Measurements from ENCODE around the gene ZNF618. TPM values are rescaled to one million over a fixed set of nuclear protein-coding genes. Genes with fewer than 3 reads are reported as not detected.

The ZNF618 gene
- total RNA-seq, 1 donor from 2014 or later, result 4.7 TPM

DNA sequence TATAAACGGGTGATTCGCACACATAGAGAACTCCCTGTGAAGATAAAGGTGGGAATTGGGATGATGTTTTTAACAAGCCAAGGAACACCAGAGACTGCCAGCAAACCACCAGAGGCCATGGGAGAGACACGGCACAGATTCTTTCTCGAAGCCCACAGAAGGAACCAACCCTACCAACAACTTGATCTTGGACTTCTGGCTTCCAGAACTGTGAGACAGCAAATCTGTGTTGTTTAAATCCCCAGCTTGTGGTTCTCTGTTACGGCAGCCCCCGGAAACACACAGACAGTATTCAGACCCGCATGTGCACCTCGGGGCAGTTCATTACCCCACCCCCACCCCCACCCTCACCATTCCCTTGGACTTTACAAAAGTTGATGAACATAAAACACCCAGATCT, 189.2 kb downstream of the ZNF618 start:
- no peak overlapping the region for H3K9ac ChIP-seq (ENCODE audit: low read depth in 1 of 3, low read length in 3 of 3)
- no peaks in the 10 kb centered on the region for H3K36me3 ChIP-seq (ENCODE audit: control insufficient read depth in 3 of 3, insufficient read depth in 3 of 3, low read length in 3 of 3)
- H3K9me3 ChIP-seq (ENCODE audit: control insufficient read depth in 3 of 3, low read length in 3 of 3), result no peaks in the 10 kb centered on the region
- peaks cover 0 to 9% (median 0%) of the 10 kb centered on the region in 3 donors for H3K27me3 ChIP-seq (ENCODE audit: control insufficient read depth in 3 of 3, insufficient read depth in 3 of 3, low read length in 3 of 3)
- H3K4me3 ChIP-seq (ENCODE audit: low read length in 3 of 3), result no peak overlapping the region
- H3K4me1 ChIP-seq (ENCODE audit: control insufficient read depth in 3 of 3, insufficient read depth in 3 of 3, low read length in 3 of 3), result no peaks in the 10 kb centered on the region
- H3K27ac ChIP-seq (ENCODE audit: low read depth, low read length), result no peak overlapping the region

DNA sequence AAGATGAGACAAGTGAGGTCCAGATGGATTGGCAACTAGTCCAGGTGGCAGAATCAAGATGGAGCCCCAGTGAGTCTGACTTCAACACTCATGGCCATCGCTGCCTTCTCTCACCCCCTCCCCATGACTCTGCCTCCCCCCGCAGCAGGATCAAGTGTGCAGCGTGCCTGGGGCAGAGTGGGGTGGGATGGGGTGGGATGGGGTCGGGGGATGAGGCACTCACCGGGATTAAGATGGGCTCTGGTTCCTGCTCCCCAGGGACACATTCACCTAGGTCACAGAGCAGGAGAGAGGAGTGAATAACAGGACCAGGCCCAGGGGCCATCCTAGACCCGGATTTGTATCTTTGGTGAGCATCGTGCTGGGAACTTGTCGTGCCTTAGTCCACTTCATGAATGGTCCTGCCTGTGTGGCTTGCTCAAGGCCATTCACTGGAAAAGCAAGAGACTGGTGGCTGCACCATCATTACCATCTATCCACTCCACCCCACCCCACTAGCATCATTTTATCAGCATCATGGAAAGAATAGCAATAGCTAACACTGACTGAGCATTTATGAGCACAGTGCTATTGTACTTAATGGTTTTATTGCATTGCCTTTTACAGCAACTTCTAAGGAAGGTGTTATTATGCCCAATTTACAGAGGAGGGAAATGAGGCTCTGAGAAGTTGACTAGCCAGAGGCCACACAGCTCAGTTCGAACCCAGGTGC, 193.5 kb downstream of the ZNF618 start:
- H3K4me3 ChIP-seq (ENCODE audit: low read length in 3 of 3), result no peak overlapping the region
- peaks cover 0 to 6% (median 0%) of the 10 kb centered on the region in 3 donors for H3K27me3 ChIP-seq (ENCODE audit: control insufficient read depth in 3 of 3, insufficient read depth in 3 of 3, low read length in 3 of 3)
- no peak overlapping the region for H3K27ac ChIP-seq (ENCODE audit: low read depth, low read length)
- peaks cover 0 to 7% (median 0%) of the 10 kb centered on the region in 3 donors for H3K4me1 ChIP-seq (ENCODE audit: control insufficient read depth in 3 of 3, insufficient read depth in 3 of 3, low read length in 3 of 3)
- no peaks in the 10 kb centered on the region for H3K9me3 ChIP-seq (ENCODE audit: control insufficient read depth in 3 of 3, low read length in 3 of 3)
- no peaks in the 10 kb centered on the region for H3K36me3 ChIP-seq (ENCODE audit: control insufficient read depth in 3 of 3, insufficient read depth in 3 of 3, low read length in 3 of 3)
- no peak overlapping the region for H3K9ac ChIP-seq (ENCODE audit: low read depth in 1 of 3, low read length in 3 of 3)

DNA sequence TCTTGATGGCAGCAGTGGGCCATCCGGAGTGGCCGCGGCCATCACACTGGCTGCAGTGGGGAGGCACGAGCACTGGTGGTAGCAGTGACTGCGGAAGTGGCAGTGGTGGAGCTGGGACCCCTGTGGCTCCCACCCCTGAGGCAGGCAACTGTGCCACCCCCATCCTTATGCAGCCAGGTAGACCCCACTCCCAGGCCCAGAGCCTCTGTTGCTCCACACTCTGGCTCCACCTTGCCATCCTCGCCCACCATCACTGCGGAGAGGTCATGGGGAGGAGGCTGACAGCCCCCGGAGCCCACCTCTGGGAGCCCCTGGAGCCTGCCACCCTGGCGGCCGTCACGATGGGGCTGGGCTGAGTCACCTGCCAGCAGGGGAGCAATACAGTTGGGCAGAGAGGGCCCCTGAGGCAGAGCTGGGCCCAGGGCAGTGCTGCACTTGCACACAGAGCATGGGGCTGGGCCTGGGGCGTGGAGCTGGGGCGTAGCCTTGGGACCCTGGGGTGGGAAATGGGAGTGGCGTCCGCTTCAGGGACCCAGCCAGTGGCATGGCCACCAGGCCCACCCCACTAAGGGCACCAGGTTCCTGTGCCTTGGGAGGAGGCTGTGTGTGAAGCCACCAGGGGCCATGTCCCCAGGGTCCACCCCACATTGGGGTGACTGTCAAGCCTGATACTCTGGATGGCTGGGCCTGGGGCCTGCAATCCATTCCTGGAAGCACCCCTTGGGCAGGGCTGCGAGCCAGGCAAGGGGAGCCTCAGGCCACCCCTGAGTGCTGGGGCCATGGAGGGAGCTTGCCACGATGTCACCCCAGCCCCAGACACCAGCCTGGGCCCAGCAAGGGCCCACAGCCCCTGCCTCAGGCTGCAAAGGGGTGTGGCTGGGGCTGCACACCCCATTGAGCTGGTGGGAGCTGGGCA, 194.3 kb downstream of the ZNF618 start:
- H3K9ac ChIP-seq (ENCODE audit: low read depth in 1 of 3, low read length in 3 of 3), result no peak overlapping the region

DNA sequence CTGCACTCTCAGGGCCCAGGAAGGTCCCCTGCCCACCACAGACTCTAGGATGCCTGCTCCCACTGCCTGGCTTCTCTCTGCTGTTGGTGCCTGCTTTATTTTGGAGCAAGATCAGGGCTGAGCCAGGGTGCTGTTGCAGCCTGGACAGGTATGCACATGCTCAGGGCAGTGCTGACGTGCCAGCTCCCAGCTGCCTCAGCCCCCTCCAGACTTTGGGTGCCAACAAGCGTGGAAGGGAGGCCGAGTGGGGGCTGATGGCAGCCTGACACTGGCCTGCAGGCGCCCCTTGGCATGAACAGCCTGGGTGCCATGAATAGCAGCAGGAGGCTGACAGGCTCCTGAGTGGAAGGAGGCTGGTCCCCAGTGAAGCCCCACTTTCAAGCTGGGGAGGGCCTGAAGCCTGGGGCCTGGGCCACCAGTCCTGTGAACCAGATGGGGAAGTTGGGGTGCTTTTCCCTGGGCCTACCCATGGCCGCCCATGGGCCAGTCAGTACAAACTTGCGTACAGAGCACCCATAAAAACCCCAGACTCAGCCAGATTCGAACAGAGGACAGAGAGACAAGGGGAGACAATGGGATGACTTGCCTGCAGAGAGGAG, 195.2 kb downstream of the ZNF618 start:
- H3K27me3 ChIP-seq (ENCODE audit: control insufficient read depth in 3 of 3, insufficient read depth in 3 of 3, low read length in 3 of 3), result peaks cover 5 to 9% (median 9%) of the 10 kb centered on the region in 3 donors
- H3K4me3 ChIP-seq (ENCODE audit: low read length in 3 of 3), result no peak overlapping the region
- no peak overlapping the region for H3K27ac ChIP-seq (ENCODE audit: low read depth, low read length)
- no peaks in the 10 kb centered on the region for H3K36me3 ChIP-seq (ENCODE audit: control insufficient read depth in 3 of 3, insufficient read depth in 3 of 3, low read length in 3 of 3)
- no peak overlapping the region for H3K9ac ChIP-seq (ENCODE audit: low read depth in 1 of 3, low read length in 3 of 3)
- H3K4me1 ChIP-seq (ENCODE audit: control insufficient read depth in 3 of 3, insufficient read depth in 3 of 3, low read length in 3 of 3), result peaks cover 0 to 7% (median 0%) of the 10 kb centered on the region in 3 donors
- no peaks in the 10 kb centered on the region for H3K9me3 ChIP-seq (ENCODE audit: control insufficient read depth in 3 of 3, low read length in 3 of 3)

More for the DNA sequence above, 194.3 kb downstream of the ZNF618 start:
- Histone ChIP-seq H3K27ac (ENCODE audit: low read depth, low read length) (no peak overlapping the region), H3K4me1 (ENCODE audit: control insufficient read depth in 3 of 3, insufficient read depth in 3 of 3, low read length in 3 of 3) (peaks cover 0 to 7% (median 0%) of the 10 kb centered on the region in 3 donors), H3K36me3 (ENCODE audit: control insufficient read depth in 3 of 3, insufficient read depth in 3 of 3, low read length in 3 of 3) (no peaks in the 10 kb centered on the region), H3K4me3 (ENCODE audit: low read length in 3 of 3) (no peak overlapping the region), H3K9me3 (ENCODE audit: control insufficient read depth in 3 of 3, low read length in 3 of 3) (no peaks in the 10 kb centered on the region), H3K27me3 (ENCODE audit: control insufficient read depth in 3 of 3, insufficient read depth in 3 of 3, low read length in 3 of 3) (peaks cover under 1 to 4% (median 1%) of the 10 kb centered on the region in 3 donors)

DNA sequence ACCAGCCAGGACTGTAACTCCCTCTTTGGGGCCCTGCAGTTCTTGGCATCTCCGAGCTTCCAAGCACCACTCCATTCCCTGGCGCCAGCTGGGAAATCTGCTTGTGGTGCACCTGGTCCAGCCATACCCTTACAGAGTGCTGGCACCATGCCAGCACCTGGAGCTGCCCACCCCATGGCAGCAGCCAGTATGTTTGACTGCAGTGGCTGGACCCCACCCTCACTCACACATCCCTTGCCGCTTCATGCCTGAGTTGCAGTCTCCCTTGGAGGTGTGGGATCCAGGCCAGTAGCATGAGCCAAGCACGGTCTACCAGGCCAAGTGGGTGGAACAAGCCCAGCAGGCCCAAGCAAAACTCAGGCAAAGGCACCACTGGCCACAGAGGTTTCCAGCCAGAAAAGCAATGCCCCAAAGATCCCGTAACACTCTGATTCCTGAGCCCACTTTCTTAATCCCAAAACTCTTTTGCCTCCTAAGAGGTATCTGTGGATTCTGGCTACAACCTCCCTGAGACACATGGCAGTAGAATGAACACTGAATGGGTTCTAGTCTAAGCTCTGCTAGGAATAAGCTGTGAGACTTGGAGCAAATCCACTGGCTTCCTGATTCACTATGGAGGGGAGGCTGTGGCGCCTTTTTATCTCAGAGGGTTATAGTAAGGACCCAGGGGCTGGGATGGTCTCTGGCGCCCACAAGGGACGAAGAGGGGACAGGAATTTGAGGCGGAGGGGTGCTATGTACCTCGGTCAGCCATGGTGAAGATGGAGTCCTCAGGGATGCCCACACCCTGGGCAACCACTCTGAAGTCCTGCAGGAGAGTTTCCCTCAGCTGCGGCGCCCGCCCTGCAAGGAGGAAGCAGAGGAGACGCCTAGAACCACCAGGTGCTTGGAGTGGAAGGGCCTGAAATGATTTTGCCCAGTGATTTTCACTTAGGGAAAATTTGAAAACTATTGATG, 196.4 kb downstream of the ZNF618 start:
- no peaks in the 10 kb centered on the region for H3K9me3 ChIP-seq (ENCODE audit: control insufficient read depth in 3 of 3, low read length in 3 of 3)
- H3K27ac ChIP-seq (ENCODE audit: low read depth, low read length), result no peak overlapping the region
- no peak overlapping the region for H3K4me3 ChIP-seq (ENCODE audit: low read length in 3 of 3)

DNA sequence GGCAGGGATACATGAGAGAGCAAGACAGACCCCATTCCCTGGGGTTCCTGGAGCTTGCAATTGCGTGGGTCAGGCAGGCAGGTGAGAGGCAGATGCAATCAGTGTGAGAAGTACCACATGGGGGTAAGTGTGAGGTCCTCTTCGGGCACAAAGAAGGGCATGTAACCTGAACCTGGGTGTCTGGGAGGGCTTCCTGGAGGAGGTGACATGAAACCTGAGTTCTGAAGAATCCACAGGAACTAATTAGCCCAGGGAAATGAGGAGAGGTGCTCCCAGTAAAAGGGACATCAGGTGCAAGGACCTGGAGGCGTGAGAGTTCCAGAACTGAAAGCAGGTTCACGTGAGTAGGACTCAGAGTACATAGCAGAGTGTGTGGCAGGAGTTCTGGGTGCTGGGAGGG, 199.5 kb downstream of the ZNF618 start:
- Histone ChIP-seq H3K36me3 (ENCODE audit: control insufficient read depth in 3 of 3, insufficient read depth in 3 of 3, low read length in 3 of 3) (no peaks in the 10 kb centered on the region), H3K9ac (ENCODE audit: low read depth in 1 of 3, low read length in 3 of 3) (no peak overlapping the region), H3K4me3 (ENCODE audit: low read length in 3 of 3) (no peak overlapping the region), H3K27ac (ENCODE audit: low read depth, low read length) (no peak overlapping the region), H3K4me1 (ENCODE audit: control insufficient read depth in 3 of 3, insufficient read depth in 3 of 3, low read length in 3 of 3) (peaks cover 0 to 7% (median 0%) of the 10 kb centered on the region in 3 donors), H3K9me3 (ENCODE audit: control insufficient read depth in 3 of 3, low read length in 3 of 3) (no peaks in the 10 kb centered on the region), H3K27me3 (ENCODE audit: control insufficient read depth in 3 of 3, insufficient read depth in 3 of 3, low read length in 3 of 3) (peaks cover 5 to 33% (median 29%) of the 10 kb centered on the region in 3 donors)

More for the DNA sequence above, 196.4 kb downstream of the ZNF618 start:
- H3K36me3 ChIP-seq (ENCODE audit: control insufficient read depth in 3 of 3, insufficient read depth in 3 of 3, low read length in 3 of 3), result no peaks in the 10 kb centered on the region
- peaks cover 0 to 7% (median 0%) of the 10 kb centered on the region in 3 donors for H3K4me1 ChIP-seq (ENCODE audit: control insufficient read depth in 3 of 3, insufficient read depth in 3 of 3, low read length in 3 of 3)
- no peak overlapping the region for H3K9ac ChIP-seq (ENCODE audit: low read depth in 1 of 3, low read length in 3 of 3)
- peaks cover 5 to 21% (median 20%) of the 10 kb centered on the region in 3 donors for H3K27me3 ChIP-seq (ENCODE audit: control insufficient read depth in 3 of 3, insufficient read depth in 3 of 3, low read length in 3 of 3)

DNA sequence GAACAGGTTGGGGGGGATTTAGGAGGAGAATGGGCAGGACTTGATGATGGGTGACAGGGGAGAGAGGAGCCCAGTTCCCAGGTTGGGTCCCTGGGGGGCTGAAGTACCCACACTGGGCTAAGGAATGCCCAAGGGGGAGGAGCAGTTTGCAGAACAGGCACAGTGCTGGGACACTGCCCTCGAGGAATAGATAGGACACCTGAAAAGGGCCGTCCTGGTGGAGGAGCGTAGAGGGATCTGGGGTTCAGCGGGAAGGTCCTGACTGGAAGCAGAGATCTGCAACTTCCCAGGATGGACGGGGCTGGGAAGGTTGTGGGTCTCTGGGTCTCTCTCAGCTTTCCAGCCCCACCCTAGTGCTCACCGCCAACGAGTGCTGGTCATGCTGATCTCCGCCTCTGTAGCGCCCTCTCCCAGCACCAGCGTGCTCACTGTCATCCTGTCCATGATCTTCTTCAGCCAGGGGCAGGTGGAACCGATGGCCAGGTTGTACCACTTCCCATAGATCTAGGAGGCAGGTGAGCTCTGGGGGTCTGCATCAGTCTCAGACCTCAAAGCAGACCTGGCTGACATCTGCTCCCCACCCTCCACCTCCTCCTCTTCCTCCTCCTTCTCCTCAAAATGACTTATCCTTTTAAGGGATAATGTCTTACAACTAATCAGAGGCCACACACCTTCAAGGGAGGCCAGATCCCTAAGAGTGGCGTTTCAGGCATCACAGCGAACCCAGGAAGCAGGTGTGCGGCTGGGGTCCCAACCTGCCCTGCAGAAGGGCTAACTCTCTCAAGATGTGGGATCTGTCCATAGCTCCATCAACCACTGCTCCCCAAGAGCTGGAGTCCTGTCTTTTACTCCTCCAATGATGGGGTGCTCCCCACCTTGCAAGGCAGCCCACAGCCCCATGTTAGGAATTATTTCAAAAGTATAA, 200.4 kb downstream of the ZNF618 start:
- H3K4me3 ChIP-seq (ENCODE audit: low read length in 3 of 3), result no peak overlapping the region
- H3K4me1 ChIP-seq (ENCODE audit: control insufficient read depth in 3 of 3, insufficient read depth in 3 of 3, low read length in 3 of 3), result peaks cover 0 to 7% (median 0%) of the 10 kb centered on the region in 3 donors
- H3K27me3 ChIP-seq (ENCODE audit: control insufficient read depth in 3 of 3, insufficient read depth in 3 of 3, low read length in 3 of 3), result peaks cover 5 to 33% (median 29%) of the 10 kb centered on the region in 3 donors
- H3K9ac ChIP-seq (ENCODE audit: low read depth in 1 of 3, low read length in 3 of 3), result no peak overlapping the region
- H3K9me3 ChIP-seq (ENCODE audit: control insufficient read depth in 3 of 3, low read length in 3 of 3), result no peaks in the 10 kb centered on the region
- no peak overlapping the region for H3K27ac ChIP-seq (ENCODE audit: low read depth, low read length)
- H3K36me3 ChIP-seq (ENCODE audit: control insufficient read depth in 3 of 3, insufficient read depth in 3 of 3, low read length in 3 of 3), result no peaks in the 10 kb centered on the region

DNA sequence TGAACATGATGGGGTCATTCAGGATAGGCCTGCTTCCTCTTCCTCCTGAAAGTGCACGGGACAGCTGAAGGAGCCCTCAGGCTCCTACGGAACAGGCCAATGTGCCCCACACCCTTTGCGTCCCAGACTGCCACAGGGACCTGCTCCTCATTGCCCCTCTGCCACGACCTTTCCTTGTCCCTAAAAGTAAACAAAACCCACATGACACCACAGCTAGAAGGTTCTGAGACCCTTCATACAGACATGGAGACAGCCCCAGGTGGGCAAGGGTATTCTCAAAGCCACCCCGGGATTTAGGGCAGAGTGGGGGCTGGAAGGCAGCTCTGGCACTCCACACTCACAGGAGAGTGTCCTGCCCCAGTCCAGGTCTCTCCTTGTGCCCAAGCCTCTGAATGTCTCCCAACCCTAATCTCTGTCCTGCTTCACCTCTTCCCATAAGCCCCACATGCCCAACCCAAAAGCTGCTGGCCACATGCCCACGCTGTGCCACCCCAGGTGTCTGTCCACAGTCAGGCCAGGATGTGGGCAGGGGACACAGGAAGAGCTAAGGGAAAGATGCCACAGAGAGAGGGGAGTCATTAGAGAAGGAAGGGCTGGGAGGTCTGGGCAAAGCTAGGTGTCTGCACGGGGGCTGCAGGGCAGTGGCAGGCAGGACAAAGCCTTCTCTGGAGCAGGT, 201.2 kb downstream of the ZNF618 start:
- peaks cover 0 to 1% (median 0%) of the 10 kb centered on the region in 3 donors for H3K4me1 ChIP-seq (ENCODE audit: control insufficient read depth in 3 of 3, insufficient read depth in 3 of 3, low read length in 3 of 3)
- no peaks in the 10 kb centered on the region for H3K36me3 ChIP-seq (ENCODE audit: control insufficient read depth in 3 of 3, insufficient read depth in 3 of 3, low read length in 3 of 3)
- no peak overlapping the region for H3K4me3 ChIP-seq (ENCODE audit: low read length in 3 of 3)
- no peak overlapping the region for H3K27ac ChIP-seq (ENCODE audit: low read depth, low read length)
- no peak overlapping the region for H3K9ac ChIP-seq (ENCODE audit: low read depth in 1 of 3, low read length in 3 of 3)
- H3K27me3 ChIP-seq (ENCODE audit: control insufficient read depth in 3 of 3, insufficient read depth in 3 of 3, low read length in 3 of 3), result peaks cover 5 to 33% (median 29%) of the 10 kb centered on the region in 3 donors
- no peaks in the 10 kb centered on the region for H3K9me3 ChIP-seq (ENCODE audit: control insufficient read depth in 3 of 3, low read length in 3 of 3)

All from skeletal muscle tissue (tissue), 4 donors.